ENCODE results near the gene MORC3.

Gene MORC3

DNA sequence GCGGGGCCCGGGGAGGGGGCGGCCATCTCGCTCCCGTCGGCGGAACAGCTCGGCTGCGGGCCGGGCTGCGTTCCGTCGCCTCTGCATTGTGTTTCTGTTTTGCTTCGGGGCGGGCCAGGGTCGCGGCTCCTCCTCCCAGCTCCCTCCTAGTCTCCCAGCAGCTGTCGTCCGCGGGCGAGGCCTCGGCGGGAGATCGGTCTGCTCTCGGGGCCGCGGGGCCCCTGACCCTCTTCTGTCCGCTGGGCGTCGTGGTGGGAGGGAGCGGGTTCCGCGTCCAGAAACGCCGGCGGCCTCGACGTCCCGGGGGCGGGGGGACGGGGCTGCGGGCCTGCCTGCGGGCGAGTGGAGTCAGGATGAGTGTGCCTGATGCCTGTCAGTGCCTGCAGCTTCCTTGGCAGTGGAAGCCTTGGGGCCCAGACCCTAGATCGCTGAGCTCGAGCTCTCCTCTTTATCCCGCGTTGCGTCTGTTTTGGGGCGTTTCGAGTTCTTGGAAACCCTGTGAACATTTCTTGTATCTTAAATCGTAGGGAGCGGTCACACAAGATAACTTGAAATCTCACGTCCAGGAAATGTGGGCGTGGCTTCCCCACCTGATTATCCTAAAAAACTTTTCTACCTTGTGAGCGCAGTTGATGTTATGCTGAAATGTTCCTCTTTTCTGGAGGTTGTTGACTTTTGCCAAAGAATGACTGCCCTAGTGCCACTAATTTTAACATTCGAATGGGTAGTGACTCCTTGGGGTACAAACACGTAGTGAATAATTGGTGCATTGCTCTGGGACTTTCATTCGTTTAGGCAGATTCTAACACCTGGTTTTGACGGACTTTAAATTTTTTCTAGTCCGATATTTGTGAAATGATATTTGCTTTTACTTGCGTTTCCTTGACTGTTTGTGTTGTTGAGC is 676 bp downstream of the MORC3 start:
- DNase-seq (ENCODE audit: low read depth in 2 of 2) = peak; percentile 67 to 73
- peak overlapping the region; percentile 80 to 84 for H3K4me3 ChIP-seq (replicated peaks in 1 of 2; ENCODE audit: low read depth in 2 of 2, low read length in 2 of 2)
- TF ChIP-seq, protein P1, sequence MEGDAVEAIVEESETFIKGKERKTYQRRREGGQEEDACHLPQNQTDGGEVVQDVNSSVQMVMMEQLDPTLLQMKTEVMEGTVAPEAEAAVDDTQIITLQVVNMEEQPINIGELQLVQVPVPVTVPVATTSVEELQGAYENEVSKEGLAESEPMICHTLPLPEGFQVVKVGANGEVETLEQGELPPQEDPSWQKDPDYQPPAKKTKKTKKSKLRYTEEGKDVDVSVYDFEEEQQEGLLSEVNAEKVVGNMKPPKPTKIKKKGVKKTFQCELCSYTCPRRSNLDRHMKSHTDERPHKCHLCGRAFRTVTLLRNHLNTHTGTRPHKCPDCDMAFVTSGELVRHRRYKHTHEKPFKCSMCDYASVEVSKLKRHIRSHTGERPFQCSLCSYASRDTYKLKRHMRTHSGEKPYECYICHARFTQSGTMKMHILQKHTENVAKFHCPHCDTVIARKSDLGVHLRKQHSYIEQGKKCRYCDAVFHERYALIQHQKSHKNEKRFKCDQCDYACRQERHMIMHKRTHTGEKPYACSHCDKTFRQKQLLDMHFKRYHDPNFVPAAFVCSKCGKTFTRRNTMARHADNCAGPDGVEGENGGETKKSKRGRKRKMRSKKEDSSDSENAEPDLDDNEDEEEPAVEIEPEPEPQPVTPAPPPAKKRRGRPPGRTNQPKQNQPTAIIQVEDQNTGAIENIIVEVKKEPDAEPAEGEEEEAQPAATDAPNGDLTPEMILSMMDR (IDR thresholded peaks at IDR 0.05; ENCODE audit: low read depth, low read length) = no peak

DNA sequence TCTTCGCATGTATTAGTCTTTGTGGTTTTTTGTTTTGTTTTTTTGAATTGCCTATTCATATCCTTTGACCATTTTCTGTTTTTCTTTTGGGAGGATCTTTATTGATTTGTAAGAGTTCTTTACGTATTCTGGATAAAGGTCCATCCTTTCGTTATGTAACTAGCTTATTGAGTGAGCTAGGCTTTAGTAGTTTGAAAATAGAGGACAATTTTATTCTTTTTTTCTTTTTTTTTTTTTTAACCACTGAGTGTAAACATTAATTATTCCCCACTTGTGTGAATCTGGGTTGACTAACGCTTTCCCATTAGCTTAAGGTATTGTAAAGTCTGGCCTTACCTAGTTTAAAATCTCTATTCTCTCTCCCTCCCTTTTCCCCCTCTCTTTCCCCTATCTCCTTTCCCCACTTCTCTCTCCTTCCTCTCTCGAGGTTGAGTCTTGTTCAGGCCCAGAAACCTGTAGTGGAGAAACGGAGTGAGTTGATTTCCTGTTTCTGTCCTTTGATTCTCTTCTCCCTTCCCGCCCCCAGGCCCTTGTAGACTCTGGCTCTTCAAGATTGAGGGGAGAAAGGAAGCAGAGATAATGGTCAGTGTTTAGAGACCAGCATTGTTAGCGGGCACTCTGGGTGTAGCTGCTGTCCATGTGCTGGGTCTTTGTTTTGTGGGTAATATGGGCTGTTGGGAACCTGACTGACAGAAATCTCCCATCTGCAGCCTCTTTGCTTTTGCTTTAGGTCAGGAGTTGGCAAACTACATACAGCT is 1.5 kb downstream of the MORC3 start:
- DNase-seq (ENCODE audit: low read depth in 2 of 2) = peak; percentile 22 to 36
- TF ChIP-seq, protein P1 (IDR thresholded peaks at IDR 0.05; ENCODE audit: low read depth, low read length) = no peak
- peak overlapping the region; percentile 80 to 84 for H3K4me3 ChIP-seq (replicated peaks in 1 of 2; ENCODE audit: low read depth in 2 of 2, low read length in 2 of 2)

DNA sequence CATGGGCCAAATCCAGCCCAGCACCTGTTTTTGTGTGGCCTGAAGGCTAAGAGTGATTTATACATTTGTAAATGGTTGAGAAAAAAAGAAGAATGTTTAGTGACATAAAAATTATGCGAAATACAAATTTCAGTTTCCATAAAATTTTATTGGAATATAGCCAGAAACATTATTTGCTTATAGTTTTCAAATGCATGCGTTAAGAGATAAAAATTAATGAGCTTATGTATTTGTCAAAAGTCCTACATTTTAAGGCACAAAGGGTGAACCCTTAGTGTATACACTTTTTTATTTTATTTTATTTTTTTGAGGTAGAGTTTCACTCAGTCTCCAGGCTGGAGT is 2.1 kb downstream of the MORC3 start:
- DNase-seq (ENCODE audit: low read depth in 2 of 2) = no peak
- peak overlapping the region in 1 of 2 donors; percentile 84 for H3K4me3 ChIP-seq (replicated peaks in 1 of 2; ENCODE audit: low read depth in 2 of 2, low read length in 2 of 2)
- TF ChIP-seq, protein P1 (IDR thresholded peaks at IDR 0.05; ENCODE audit: low read depth, low read length) = no peak

DNA sequence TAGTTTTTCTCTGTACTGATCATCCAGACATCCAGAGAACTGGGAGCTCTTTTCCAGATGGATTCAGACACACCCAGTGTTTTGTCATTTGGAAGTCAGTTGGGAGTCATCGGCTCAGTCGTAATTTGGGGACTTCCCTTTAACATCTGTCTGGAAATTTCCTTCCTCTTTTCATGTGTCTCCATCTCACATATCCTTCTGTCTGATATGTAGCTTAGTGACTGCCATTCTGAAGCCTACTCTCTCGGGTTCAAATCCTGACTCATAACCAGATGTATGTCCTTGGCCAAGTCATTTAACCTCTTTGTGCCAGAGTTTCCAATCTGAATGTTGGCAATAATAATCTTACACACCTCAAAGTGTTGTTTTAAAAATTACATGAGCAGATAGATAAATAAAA is 3.0 kb downstream of the MORC3 start:
- DNase-seq (ENCODE audit: low read depth in 2 of 2) = peak in 1 of 2 donors; percentile 39
- TF ChIP-seq, protein P1 (IDR thresholded peaks at IDR 0.05; ENCODE audit: low read depth, low read length) = no peak
- no peak overlapping the region for H3K4me3 ChIP-seq (replicated peaks in 1 of 2; ENCODE audit: low read depth in 2 of 2, low read length in 2 of 2)

DNA sequence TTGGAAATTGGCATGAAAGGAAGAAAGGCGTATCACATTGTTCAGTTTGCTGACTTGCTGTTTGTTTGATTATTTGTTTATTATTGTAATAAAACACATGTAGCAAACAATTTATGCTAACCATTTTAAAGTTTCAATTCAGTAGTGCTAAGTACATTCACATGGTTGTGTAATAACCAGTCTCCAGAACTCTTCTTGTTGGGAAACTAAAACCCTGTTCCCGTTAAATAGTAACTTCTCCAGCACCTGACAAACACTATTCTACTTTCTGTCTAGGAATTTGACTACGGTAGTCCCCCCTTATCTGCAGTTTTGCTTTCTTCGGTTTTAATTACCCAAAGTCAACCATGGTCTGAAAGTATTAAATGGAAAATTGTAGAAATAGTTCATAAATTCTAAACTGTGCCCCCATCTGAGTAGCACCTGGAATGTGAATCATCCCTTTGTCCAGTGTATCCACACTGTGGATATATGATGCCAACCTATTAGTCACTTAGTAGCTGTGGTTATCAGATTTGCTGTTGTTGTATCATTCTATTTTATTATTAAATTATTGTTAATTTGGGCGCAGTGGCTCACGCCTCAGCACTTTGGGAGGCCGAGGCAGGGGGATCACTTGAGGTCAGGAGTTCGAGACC is 5.5 kb downstream of the MORC3 start:
- DNase-seq (ENCODE audit: low read depth in 2 of 2) = peak in 1 of 2 donors; percentile 48
- H3K4me3 ChIP-seq (replicated peaks in 1 of 2; ENCODE audit: low read depth in 2 of 2, low read length in 2 of 2) = no peak overlapping the region
- TF ChIP-seq, protein P1 (IDR thresholded peaks at IDR 0.05; ENCODE audit: low read depth, low read length) = no peak

DNA sequence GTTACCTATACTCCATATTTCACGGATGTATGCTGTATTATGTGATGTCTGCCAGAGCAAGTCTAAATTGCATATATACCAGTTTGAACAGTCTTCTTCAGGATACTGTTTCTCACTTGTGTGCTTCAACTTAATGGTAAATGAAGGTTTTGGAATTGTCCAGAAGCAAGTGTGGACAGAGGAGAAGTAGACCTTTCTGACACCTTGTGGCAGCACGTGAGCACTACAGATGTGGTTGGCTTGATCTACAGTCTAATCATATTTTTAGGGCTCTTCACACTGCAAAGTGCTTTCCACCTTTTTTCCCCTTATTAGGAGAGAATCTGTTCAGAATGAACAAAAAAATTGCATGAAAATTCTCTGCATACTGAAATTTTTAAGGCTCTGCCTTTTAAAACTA is 10.9 kb downstream of the MORC3 start:
- H3K4me3 ChIP-seq (replicated peaks in 1 of 2; ENCODE audit: low read depth in 2 of 2, low read length in 2 of 2) = no peak overlapping the region
- TF ChIP-seq, protein P1 (IDR thresholded peaks at IDR 0.05; ENCODE audit: low read depth, low read length) = peak; percentile 66
- peak; percentile 69 for DNase-seq (ENCODE audit: low read depth in 2 of 2)

Data from cardiac fibroblast (primary cell).